Esophagus squamous epithelium (tissue), 5 donors: ENCODE data around the gene CARD14. TPM values are rescaled to one million over a fixed set of nuclear protein-coding genes. Genes with fewer than 3 reads are reported as not detected.

Source experiments
- DNase-seq: peaks from one replicate; lab custom pipeline; 2025; lab: John Stamatoyannopoulos, UW
- H3K27ac ChIP-seq, 4 donors: fragments of 200-600 bp; sonication (generic); one replicate each; pipeline ENCODE4 v1.5.1; 2016 to 2019; ENCODE audit warnings: mild to moderate bottlenecking in 1 of 4
- H3K27me3 ChIP-seq, 4 donors: fragments of 200-600 bp; sonication (generic); 1 replicate in 3 of 4; 2 replicates in 1 of 4; pipeline versions ENCODE4 v1.5.1 to v1.6.0; 2017 to 2021; ENCODE audit warnings: antibody characterized with exemption in 1 of 4
- H3K36me3 ChIP-seq, 3 donors: fragments of 200-600 bp; sonication (generic); one replicate each; pipeline ENCODE4 v1.5.1; 2016 to 2019
- H3K4me1 ChIP-seq, 3 donors: fragments of 200-600 bp; sonication (generic); one replicate each; pipeline ENCODE4 v1.5.1; 2017 to 2019
- H3K4me3 ChIP-seq, 4 donors: fragments of 200-600 bp; sonication (generic); 1 replicate in 3 of 4; 2 replicates in 1 of 4; pipeline ENCODE4 v1.5.1; 2016 to 2019; ENCODE audit warnings: mild to moderate bottlenecking in 2 of 4, moderate library complexity in 1 of 4
- H3K9me3 ChIP-seq, 3 donors: fragments of 200-600 bp; sonication (generic); one replicate each; pipeline ENCODE4 v1.5.1; 2016 to 2019
- CTCF ChIP-seq, 6 experiments: fragments of 450-650 bp in 4 of 6; fragments of 200-600 bp in 2 of 6; sonication (generic) in 2 of 6; IDR thresholded peaks; one replicate each; pipeline ENCODE4 v1.5.1; 2016 to 2019; ENCODE audit warnings: antibody characterized with exemption in 6 of 6, mild to moderate bottlenecking in 4 of 6, moderate library complexity in 4 of 6
- POLR2A ChIP-seq, 4 donors: fragments of 450-650 bp; IDR thresholded peaks; one replicate each; pipeline ENCODE4 v1.6.1; 2017; ENCODE audit warnings: antibody characterized with exemption in 4 of 4, mild to moderate bottlenecking in 4 of 4, moderate library complexity in 3 of 4
- WGBS, 2 donors: methylation state at CpG; one replicate each; pipeline ENCODE4 v1.1.5; 2018; 5-methylcytosine and 5-hydroxymethylcytosine counted together
- intact Hi-C: fragments of 100-400 bp; cut with DNase I; formaldehyde crosslinking; loops from one replicate; pipeline ENCODE4 v1.15.0; 2022
- total RNA-seq, 4 donors: library from RNA; depleted of rRNA; stranded (reverse); fragments of >200 nt; gene quantifications; one replicate each; pipeline ENCODE4 v1.1.0, GENCODE V29; 2016
- donor health status: DM: yes; HTN: yes; CAD: no.

Gene CARD14
- total RNA-seq, 4 donors from 2014 or later: 13.0 to 54.3 (median 27.6) TPM

- intact Hi-C loops: no loop called here
- H3K27ac ChIP-seq: no peak overlapping the region
- no peaks in the 10 kb centered on the region for H3K9me3 ChIP-seq
- DNase-seq: no peak
- 86 to 87% methylated on average over 17 to 19 of the region's 21 CpGs for WGBS, 2 donors
- peaks cover 0 to 10% (median 8%) of the 10 kb centered on the region in 3 donors for H3K4me1 ChIP-seq
- TF ChIP-seq POLR2A (IDR thresholded peaks at IDR 0.05) (no peak), CTCF (IDR thresholded peaks at IDR 0.05) (no peak)
- H3K4me3 ChIP-seq: no peak overlapping the region
- peaks cover 0 to 3% (median 0%) of the 10 kb centered on the region in 4 donors for H3K27me3 ChIP-seq
- H3K36me3 ChIP-seq: peaks cover 0 to 28% (median 0%) of the 10 kb centered on the region in 3 donors
Measured at GRCh38 chr17:80177986-80178595, 8.3 kb downstream of the CARD14 start.

GRCh38 chr17:80180192-80180591 lies 10.4 kb downstream of the CARD14 start:
- peaks cover 0 to 31% (median 0%) of the 10 kb centered on the region in 3 donors for H3K36me3 ChIP-seq
- no peak overlapping the region for H3K27ac ChIP-seq
- TF ChIP-seq POLR2A (IDR thresholded peaks at IDR 0.05) (no peak), CTCF (IDR thresholded peaks at IDR 0.05) (no peak)
- peaks cover 0 to 3% (median 0%) of the 10 kb centered on the region in 4 donors for H3K27me3 ChIP-seq
- intact Hi-C loops: no loop called here
- DNase-seq: no peak
- no peak overlapping the region for H3K4me3 ChIP-seq
- no peaks in the 10 kb centered on the region for H3K9me3 ChIP-seq
- peaks cover 0 to 7% (median 6%) of the 10 kb centered on the region in 3 donors for H3K4me1 ChIP-seq
- 84% methylated on average over 10 to 14 of the region's 14 CpGs for WGBS, 2 donors

- peaks cover 0 to 3% (median 0%) of the 10 kb centered on the region in 4 donors for H3K27me3 ChIP-seq
- no peak overlapping the region for H3K27ac ChIP-seq
- intact Hi-C loops: no loop called here
- TF ChIP-seq CTCF (IDR thresholded peaks at IDR 0.05): no peak
- no peak for TF ChIP-seq POLR2A (IDR thresholded peaks at IDR 0.05)
- 85 to 96% methylated on average over 7 to 11 of the region's 17 CpGs for WGBS, 2 donors
- H3K9me3 ChIP-seq: no peaks in the 10 kb centered on the region
- H3K4me1 ChIP-seq: peaks cover 0 to 2% (median 0%) of the 10 kb centered on the region in 3 donors
- peaks cover 0 to 40% (median 0%) of the 10 kb centered on the region in 3 donors for H3K36me3 ChIP-seq
- no peak overlapping the region for H3K4me3 ChIP-seq
- DNase-seq: no peak
Measured at GRCh38 chr17:80181431-80181830, 11.6 kb downstream of the CARD14 start.

GRCh38 chr17:80182118-80182844 lies 12.5 kb downstream of the CARD14 start:
- TF ChIP-seq POLR2A (IDR thresholded peaks at IDR 0.05) (no peak), CTCF (IDR thresholded peaks at IDR 0.05) (no peak)
- DNase-seq: no peak
- 81 to 86% methylated on average over 4 to 9 of the region's 30 CpGs for WGBS, 2 donors
- no peak overlapping the region for H3K27ac ChIP-seq
- no peaks in the 10 kb centered on the region for H3K9me3 ChIP-seq
- no peak overlapping the region for H3K4me3 ChIP-seq
- H3K27me3 ChIP-seq: peaks cover 0 to 3% (median 0%) of the 10 kb centered on the region in 4 donors
- H3K36me3 ChIP-seq: peaks cover 0 to 40% (median 0%) of the 10 kb centered on the region in 3 donors
- intact Hi-C loops: no loop called here
- peaks cover 0 to 10% (median 5%) of the 10 kb centered on the region in 3 donors for H3K4me1 ChIP-seq

GRCh38 chr17:80182845-80183223 lies 13.0 kb downstream of the CARD14 start:
- no peak for TF ChIP-seq POLR2A (IDR thresholded peaks at IDR 0.05)
- no peak for TF ChIP-seq CTCF (IDR thresholded peaks at IDR 0.05)
- DNase-seq: no peak
- intact Hi-C loops: no loop called here
- Histone ChIP-seq H3K36me3 (peaks cover 0 to 40% (median 0%) of the 10 kb centered on the region in 3 donors), H3K4me3 (no peak overlapping the region), H3K27ac (no peak overlapping the region), H3K9me3 (no peaks in the 10 kb centered on the region), H3K27me3 (peaks cover 0 to 3% (median 0%) of the 10 kb centered on the region in 4 donors), H3K4me1 (peaks cover 2 to 16% (median 10%) of the 10 kb centered on the region in 3 donors)
- WGBS, 2 donors: 87% methylated on average over 6 of the region's 12 CpGs; no CpG with 5 or more reads in 1 of the 2 donors
